Chondrocyte (in vitro differentiated cells): ENCODE results near the gene RCN2. TPM values are rescaled to one million over a fixed set of nuclear protein-coding genes. Genes with fewer than 3 reads are reported as not detected.

Experiments used
- DNase-seq: peaks from one replicate; pipeline ENCODE4 v3.0.0; 2021; ENCODE audit warnings: mixed read lengths, low spot score
- H3K27ac Mint-ChIP-seq: one replicate; pipeline ENCODE4 v1.8.0; 2021; ENCODE audit warnings: mild to moderate bottlenecking, moderate library complexity, mixed read lengths; ENCODE audit not compliant: unreplicated experiment
- H3K27me3 Mint-ChIP-seq: 2 replicates; pipeline ENCODE4 v1.8.0; 2021; ENCODE audit warnings: low read depth, mixed read lengths
- H3K36me3 Mint-ChIP-seq: 2 replicates; pipeline ENCODE4 v1.8.0; 2021; ENCODE audit warnings: low read depth, mixed read lengths
- H3K4me1 Mint-ChIP-seq: 2 replicates; pipeline ENCODE4 v1.8.0; 2021; ENCODE audit warnings: low read depth, mild to moderate bottlenecking, mixed read lengths
- H3K4me3 Mint-ChIP-seq: one replicate; pipeline ENCODE4 v1.8.0; 2021; ENCODE audit warnings: mild to moderate bottlenecking, moderate library complexity, mixed read lengths; ENCODE audit not compliant: unreplicated experiment
- H3K9me3 Mint-ChIP-seq: 2 replicates; pipeline ENCODE4 v1.8.0; 2021; ENCODE audit warnings: low read depth, mixed read lengths
- CTCF ChIP-seq: fragments of 200-600 bp; sonication (generic); IDR thresholded peaks from 2 replicates; pipeline ENCODE4 v1.5.0; 2021; ENCODE audit warnings: antibody characterized with exemption, mild to moderate bottlenecking, moderate library complexity
- total RNA-seq: library from RNA; stranded (reverse); gene quantifications from 3 replicates; pipeline ENCODE4 v1.2.1, GENCODE V29; 2021

The RCN2 gene
- total RNA-seq, 1 donor from 2014 or later = 72.1 TPM

GRCh38 chr15:76976572-76977270 lies 45.2 kb downstream of the RCN2 start:
- Mint-ChIP-seq H3K27ac (no peak overlapping the region), H3K4me1 (peaks cover 9% of the 10 kb centered on the region), H3K36me3 (peaks cover 4% of the 10 kb centered on the region), H3K9me3 (peaks cover 7% of the 10 kb centered on the region), H3K4me3 (no peak overlapping the region), H3K27me3 (peaks cover 15% of the 10 kb centered on the region)
- TF ChIP-seq CTCF = no peak
- DNase-seq = no peak

GRCh38 chr15:76978522-76979330 lies 47.2 kb downstream of the RCN2 start:
- Mint-ChIP-seq H3K4me1 (no peaks in the 10 kb centered on the region), H3K27ac (no peak overlapping the region), H3K36me3 (peaks cover 4% of the 10 kb centered on the region)

GRCh38 chr15:76979331-76979925 lies 47.9 kb downstream of the RCN2 start:
- peaks cover 7% of the 10 kb centered on the region for H3K9me3 Mint-ChIP-seq

More at GRCh38 chr15:76978522-76979330, 47.2 kb downstream of the RCN2 start:
- TF ChIP-seq CTCF = no peak
- Mint-ChIP-seq H3K4me3 (no peak overlapping the region), H3K27me3 (peaks cover 12% of the 10 kb centered on the region), H3K9me3 (peaks cover 7% of the 10 kb centered on the region)
- no peak for DNase-seq

GRCh38 chr15:76979996-76980520 lies 48.5 kb downstream of the RCN2 start:
- no peak for TF ChIP-seq CTCF
- Mint-ChIP-seq H3K4me1 (no peaks in the 10 kb centered on the region), H3K27ac (no peak overlapping the region), H3K4me3 (no peak overlapping the region), H3K27me3 (peaks cover 12% of the 10 kb centered on the region), H3K9me3 (peaks cover 7% of the 10 kb centered on the region), H3K36me3 (peaks cover 4% of the 10 kb centered on the region)
- DNase-seq = no peak

More at GRCh38 chr15:76979331-76979925, 47.9 kb downstream of the RCN2 start:
- no peak for DNase-seq
- peaks cover 12% of the 10 kb centered on the region for H3K27me3 Mint-ChIP-seq
- peaks cover 4% of the 10 kb centered on the region for H3K36me3 Mint-ChIP-seq
- no peak overlapping the region for H3K27ac Mint-ChIP-seq
- H3K4me1 Mint-ChIP-seq = no peaks in the 10 kb centered on the region
- no peak overlapping the region for H3K4me3 Mint-ChIP-seq
- no peak for TF ChIP-seq CTCF

GRCh38 chr15:76982356-76982755 lies 50.8 kb downstream of the RCN2 start:
- Mint-ChIP-seq H3K4me3 (no peak overlapping the region), H3K27me3 (peaks cover 5% of the 10 kb centered on the region), H3K9me3 (peaks cover 7% of the 10 kb centered on the region), H3K4me1 (no peaks in the 10 kb centered on the region), H3K27ac (no peak overlapping the region), H3K36me3 (peaks cover 3% of the 10 kb centered on the region)
- TF ChIP-seq CTCF = no peak
- no peak for DNase-seq
